GM18519 (cell line): ENCODE data around the gene CYSRT1.

Source experiments
- ATAC-seq: cut with Tn5 transposase; IDR thresholded peaks from one replicate; pipeline ENCODE4 v1.9.1; 2021; ENCODE audit warnings: mild to moderate bottlenecking, moderate library complexity; ENCODE audit not compliant: unreplicated experiment, low FRiP score

CYSRT1 gene

GRCh38 chr9:137224830-137225694, at the start of gene CYSRT1:
Gene CYSRT1 (plus strand): TSS chr9:137225174. CDS start chr9:137225622, 448 bp downstream.
- ATAC-seq, result no peak

- no peak for ATAC-seq
Observed at GRCh38 chr9:137175345-137175961, 49.5 kb upstream of the CYSRT1 start.

- no peak for ATAC-seq
Observed at GRCh38 chr9:137176302-137177182, 48.4 kb upstream of the CYSRT1 start.

- ATAC-seq, result no peak
Observed at GRCh38 chr9:137178201-137178938, 46.6 kb upstream of the CYSRT1 start.

- ATAC-seq, result no peak
Observed at GRCh38 chr9:137178939-137179630, 45.9 kb upstream of the CYSRT1 start.

GRCh38 chr9:137179761-137180160, 45.2 kb upstream of the CYSRT1 start:
- no peak for ATAC-seq

- ATAC-seq, result no peak
Observed at GRCh38 chr9:137180491-137180890, 44.5 kb upstream of the CYSRT1 start.

- no peak for ATAC-seq
Observed at GRCh38 chr9:137181680-137182079, 43.3 kb upstream of the CYSRT1 start.

- no peak for ATAC-seq
Observed at GRCh38 chr9:137182836-137183235, 42.1 kb upstream of the CYSRT1 start.

- no peak for ATAC-seq
Observed at GRCh38 chr9:137183980-137184595, 40.9 kb upstream of the CYSRT1 start.

- ATAC-seq, result no peak
Observed at GRCh38 chr9:137184881-137185660, 39.9 kb upstream of the CYSRT1 start.

GRCh38 chr9:137185921-137186320, 39.1 kb upstream of the CYSRT1 start:
- ATAC-seq, result no peak

- no peak for ATAC-seq
Observed at GRCh38 chr9:137186385-137186784, 38.6 kb upstream of the CYSRT1 start.

GRCh38 chr9:137187386-137187785, 37.6 kb upstream of the CYSRT1 start:
- no peak for ATAC-seq

- no peak for ATAC-seq
Observed at GRCh38 chr9:137188086-137188489, 36.9 kb upstream of the CYSRT1 start.

GRCh38 chr9:137188490-137189296, 36.3 kb upstream of the CYSRT1 start, which contains the start of the genes ANAPC2 and SSNA1:
Gene ANAPC2 (minus strand): TSS chr9:137188560. CDS start chr9:137188532, 28 bp downstream.
Gene SSNA1 (plus strand): TSS chr9:137188676. CDS start chr9:137188727, 51 bp downstream.
- ATAC-seq, result peak; percentile 61
